Measurements from ENCODE around the gene TRIO. TPM values are rescaled to one million over a fixed set of nuclear protein-coding genes. Genes with fewer than 3 reads are reported as not detected.

TRIO gene
- total and polyA plus RNA-seq, 2 donors (not counting 3 experiments of a cell fraction or from before 2014, with no cell fraction given), result 82.9 to 248 TPM

DNA sequence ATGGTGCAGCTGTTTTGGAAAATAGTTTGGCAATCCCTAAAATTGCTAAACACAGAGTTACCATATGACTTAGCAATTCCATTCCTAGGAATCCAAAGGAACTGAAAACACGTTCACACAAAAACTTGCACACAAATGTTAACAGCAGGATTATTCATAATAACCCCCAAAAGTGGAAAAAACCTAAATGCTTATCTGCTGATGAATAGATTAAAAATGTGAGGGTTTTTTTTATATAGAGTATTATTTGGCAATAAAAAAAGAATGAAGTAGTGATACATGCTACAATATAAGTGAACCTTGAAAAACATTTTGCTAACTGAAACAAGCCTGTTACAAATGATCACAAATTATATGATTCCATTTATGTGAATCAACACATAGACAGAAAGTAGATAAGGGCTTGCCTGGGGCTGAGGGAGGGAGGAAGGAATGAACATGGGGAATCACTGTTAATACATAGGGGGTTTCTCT, 45.1 kb upstream of the TRIO start:
- Histone ChIP-seq H3K27ac (ENCODE audit: insufficient read depth, low read depth, low read length) (no peak overlapping the region), H3K9ac (replicated peaks; ENCODE audit: extremely low read depth, insufficient read depth, low read length) (no peak overlapping the region), H3K4me3 (replicated peaks in 1 of 3; ENCODE audit: insufficient read depth in 1 of 3, low read depth in 1 of 3, low read length in 3 of 3) (no peak overlapping the region), H3K9me3 (replicated peaks; ENCODE audit: control insufficient read depth, insufficient read depth, low read length) (no peaks in the 10 kb centered on the region), H4K20me1 (replicated peaks; ENCODE audit: control insufficient read depth, extremely low read depth, insufficient read depth, low read length) (no peaks in the 10 kb centered on the region), H3K9me1 (replicated peaks; ENCODE audit: control insufficient read depth, extremely low read depth, insufficient read depth, low read length) (no peaks in the 10 kb centered on the region), H2AFZ (ENCODE audit: low read depth, low read length) (no peak overlapping the region), H3K36me3 (ENCODE audit: control insufficient read depth in 2 of 2, extremely low read depth in 1 of 2, insufficient read depth in 2 of 2, low read length in 2 of 2) (no peaks in the 10 kb centered on the region), H3K4me1 (ENCODE audit: control insufficient read depth, extremely low read depth, insufficient read depth, low read length) (no peaks in the 10 kb centered on the region), H3K4me2 (ENCODE audit: insufficient read depth, low read length) (no peak overlapping the region), H3K79me2 (ENCODE audit: control insufficient read depth, insufficient read depth, low read length) (no peaks in the 10 kb centered on the region), H3K27me3 (ENCODE audit: control insufficient read depth in 2 of 2, insufficient read depth in 2 of 2, low read length in 2 of 2) (peaks cover 7 to 10% of the 10 kb centered on the region in 2 experiments)
- no peak for DNase-seq (ENCODE audit: low read depth, low spot score)
- BruUV-seq (replicated peaks), result no TSS peak
- no peak for FAIRE-seq
- POLR2A ChIA-PET, result no interaction called here
- CTCF ChIA-PET, result no interaction called here
- TF ChIP-seq GATA2 (IDR thresholded peaks at IDR 0.05; ENCODE audit: insufficient read depth, insufficient read length, low read depth, low read length), result no peak
- no peak for TF ChIP-seq POLR2A (IDR thresholded peaks at IDR 0.05; ENCODE audit: low read depth, low read length)
- TF ChIP-seq MYC (IDR thresholded peaks at IDR 0.05; ENCODE audit: low read depth, low read length), result no peak
- dilution Hi-C loops (cut with MboI; ENCODE audit: extremely low pct_ligation_motif_present, low sequenced_read_pairs) (no loop called here), intact Hi-C loops (cut with micrococcal nuclease) (no loop called here)

DNA sequence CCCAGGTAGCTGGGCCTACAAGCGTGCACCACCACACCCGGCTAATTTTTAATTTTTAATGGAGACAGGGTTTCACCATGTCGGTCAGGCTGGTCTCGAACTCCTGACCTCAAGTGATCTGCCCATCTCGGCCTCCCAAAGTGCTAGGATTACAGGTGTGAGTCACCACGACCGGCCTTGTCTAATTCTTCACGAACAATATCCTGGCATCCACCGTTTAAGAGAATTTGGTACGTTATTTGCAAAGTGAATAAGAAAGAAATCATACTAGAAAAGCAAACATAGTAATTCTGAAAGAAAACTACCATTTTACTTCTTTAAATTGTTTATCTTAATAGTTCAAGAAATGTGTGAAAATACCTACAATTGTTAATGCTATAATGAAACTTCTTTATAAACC, 42.9 kb upstream of the TRIO start:
- POLR2A ChIA-PET, result no interaction called here
- no peaks in the 10 kb centered on the region for H3K27me3 ChIP-seq (ENCODE audit: control insufficient read depth in 2 of 2, insufficient read depth in 2 of 2, low read length in 2 of 2)
- H4K20me1 ChIP-seq (replicated peaks; ENCODE audit: control insufficient read depth, extremely low read depth, insufficient read depth, low read length), result no peaks in the 10 kb centered on the region
- no peak overlapping the region for H3K4me3 ChIP-seq (replicated peaks in 1 of 3; ENCODE audit: insufficient read depth in 1 of 3, low read depth in 1 of 3, low read length in 3 of 3)
- no peak overlapping the region for H2AFZ ChIP-seq (ENCODE audit: low read depth, low read length)
- no peaks in the 10 kb centered on the region for H3K9me3 ChIP-seq (replicated peaks; ENCODE audit: control insufficient read depth, insufficient read depth, low read length)
- TF ChIP-seq JUN (IDR thresholded peaks at IDR 0.05; ENCODE audit: borderline replicate concordance, insufficient read depth, insufficient read length, low read depth) (no peak), POLR2AphosphoS5 (IDR thresholded peaks at IDR 0.05; ENCODE audit: insufficient read depth, low read depth, low read length) (no peak), MYC (IDR thresholded peaks at IDR 0.05; ENCODE audit: low read depth, low read length) (no peak), GATA2 (IDR thresholded peaks at IDR 0.05; ENCODE audit: insufficient read depth, insufficient read length, low read depth, low read length) (no peak)
- TF ChIP-seq, protein P1, sequence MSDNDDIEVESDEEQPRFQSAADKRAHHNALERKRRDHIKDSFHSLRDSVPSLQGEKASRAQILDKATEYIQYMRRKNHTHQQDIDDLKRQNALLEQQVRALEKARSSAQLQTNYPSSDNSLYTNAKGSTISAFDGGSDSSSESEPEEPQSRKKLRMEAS (IDR thresholded peaks at IDR 0.05; ENCODE audit: insufficient read depth, insufficient read length), result no peak
- no peak for FAIRE-seq
- H3K9ac ChIP-seq (replicated peaks; ENCODE audit: extremely low read depth, insufficient read depth, low read length), result no peak overlapping the region
- H3K4me1 ChIP-seq (ENCODE audit: control insufficient read depth, extremely low read depth, insufficient read depth, low read length), result peaks cover 3% of the 10 kb centered on the region
- BruUV-seq (replicated peaks), result no TSS peak
- H3K27ac ChIP-seq (ENCODE audit: insufficient read depth, low read depth, low read length), result no peak overlapping the region
- intact Hi-C loops (cut with micrococcal nuclease), result no loop called here
- no peak for DNase-seq (ENCODE audit: low read depth, low spot score)
- dilution Hi-C loops (cut with MboI; ENCODE audit: extremely low pct_ligation_motif_present, low sequenced_read_pairs), result loop anchor here (25.0 kb wide), 1 partner anchor 113 kb away; no protein-coding TSS in a partner anchor
- H3K79me2 ChIP-seq (ENCODE audit: control insufficient read depth, insufficient read depth, low read length), result no peaks in the 10 kb centered on the region
- no peaks in the 10 kb centered on the region for H3K9me1 ChIP-seq (replicated peaks; ENCODE audit: control insufficient read depth, extremely low read depth, insufficient read depth, low read length)
- H3K36me3 ChIP-seq (ENCODE audit: control insufficient read depth in 2 of 2, extremely low read depth in 1 of 2, insufficient read depth in 2 of 2, low read length in 2 of 2), result no peaks in the 10 kb centered on the region
- CTCF ChIA-PET, result no interaction called here
- H3K4me2 ChIP-seq (ENCODE audit: insufficient read depth, low read length), result no peak overlapping the region
